H9 (cell line): ENCODE results near the gene CTNNA3. TPM values are rescaled to one million over a fixed set of nuclear protein-coding genes. Genes with fewer than 3 reads are reported as not detected.

ENCODE experiments used
- DNase-seq: peaks from one replicate; pipeline ENCODE4 v3.0.0-alpha.2; 2017
- H2AFZ ChIP-seq: one replicate; pipeline ENCODE4 v1.6.1; 2013; ENCODE audit warnings: mild to moderate bottlenecking, low read length, control low read depth, moderate library complexity
- H2AK5ac ChIP-seq: 2 replicates; pipeline ENCODE4 v1.6.1; 2013; ENCODE audit warnings: low read length, control low read depth, mixed read lengths; ENCODE audit not compliant: insufficient read length
- H2BK120ac ChIP-seq: one replicate; pipeline ENCODE4 v1.6.1; 2013; ENCODE audit warnings: low read depth, mild to moderate bottlenecking, low read length, control low read depth, inconsistent platforms; ENCODE audit not compliant: poor library complexity, severe bottlenecking
- H2BK12ac ChIP-seq: 2 replicates; pipeline ENCODE4 v1.6.1; 2013; ENCODE audit warnings: low read length, control low read depth, mixed read lengths, low read depth; ENCODE audit not compliant: insufficient read length
- H2BK15ac ChIP-seq: 2 replicates; pipeline ENCODE4 v1.6.1; 2013; ENCODE audit warnings: low read depth, low read length, control low read depth
- H2BK20ac ChIP-seq: one replicate; pipeline ENCODE4 v1.6.1; 2013; ENCODE audit warnings: low read depth, mild to moderate bottlenecking, low read length, control low read depth, inconsistent platforms; ENCODE audit not compliant: poor library complexity, severe bottlenecking
- H2BK5ac ChIP-seq: 2 replicates; pipeline ENCODE4 v1.6.1; 2013; ENCODE audit warnings: low read length, control low read depth, mixed read lengths; ENCODE audit not compliant: insufficient read length
- H3K14ac ChIP-seq: 2 replicates; pipeline ENCODE4 v1.6.1; 2013; ENCODE audit warnings: low read length, control low read depth; ENCODE audit not compliant: insufficient read depth
- H3K18ac ChIP-seq: 2 replicates; pipeline ENCODE4 v1.6.1; 2013; ENCODE audit warnings: low read depth, mild to moderate bottlenecking, mixed read lengths, low read length, control low read depth; ENCODE audit not compliant: insufficient read length
- H3K23ac ChIP-seq: 2 replicates; pipeline ENCODE4 v1.6.1; 2013; ENCODE audit warnings: low read length, control low read depth, mixed read lengths, low read depth; ENCODE audit not compliant: insufficient read length
- H3K23me2 ChIP-seq: 2 replicates; pipeline ENCODE4 v1.6.1; 2013; ENCODE audit warnings: low read depth, mild to moderate bottlenecking, mixed read lengths, low read length, control low read depth; ENCODE audit not compliant: insufficient read length, poor library complexity, severe bottlenecking
- H3K27ac ChIP-seq: 2 replicates; pipeline ENCODE4 v1.5.1; 2013; ENCODE audit warnings: low read length, control low read depth, mixed read lengths, low read depth; ENCODE audit not compliant: insufficient read length
- H3K27me3 ChIP-seq: 2 replicates; pipeline ENCODE4 v1.6.1; 2013; ENCODE audit warnings: low read length, control low read depth, inconsistent platforms; ENCODE audit not compliant: insufficient read depth
- H3K4ac ChIP-seq: 2 replicates; pipeline ENCODE4 v1.6.1; 2013; ENCODE audit warnings: low read depth, mild to moderate bottlenecking, control low read depth, inconsistent platforms, low read length, moderate library complexity
- H3K4me1 ChIP-seq: 2 replicates; pipeline ENCODE4 v1.6.1; 2013; ENCODE audit warnings: low read length, control low read depth, inconsistent platforms; ENCODE audit not compliant: insufficient read depth
- H3K4me2 ChIP-seq: 2 replicates; pipeline ENCODE4 v1.6.1; 2013; ENCODE audit warnings: low read length, control low read depth, mixed read lengths; ENCODE audit not compliant: insufficient read length, insufficient read depth
- H3K56ac ChIP-seq: 2 replicates; pipeline ENCODE4 v1.6.1; 2013; ENCODE audit warnings: low read depth, mild to moderate bottlenecking, mixed read lengths, low read length, control low read depth; ENCODE audit not compliant: insufficient read length
- H3K79me1 ChIP-seq: 2 replicates; pipeline ENCODE4 v1.6.1; 2013; ENCODE audit warnings: low read depth, mild to moderate bottlenecking, moderate library complexity, low read length, control low read depth, inconsistent platforms; ENCODE audit not compliant: insufficient read depth, poor library complexity, severe bottlenecking
- H3K79me2 ChIP-seq: 2 replicates; pipeline ENCODE4 v1.6.1; 2013; ENCODE audit warnings: low read length, control low read depth, inconsistent platforms; ENCODE audit not compliant: insufficient read depth
- H3K9ac ChIP-seq: 2 replicates; pipeline ENCODE4 v1.6.1; 2013; ENCODE audit warnings: low read length, control low read depth, mixed read lengths; ENCODE audit not compliant: insufficient read length; ENCODE audit errors: extremely low read depth
- H3K9me3 ChIP-seq: one replicate; pipeline ENCODE4 v1.6.1; 2013; ENCODE audit warnings: low read depth, low read length, inconsistent platforms; ENCODE audit not compliant: control insufficient read depth
- H3T11ph ChIP-seq: one replicate; pipeline ENCODE4 v1.6.1; 2013; ENCODE audit warnings: mild to moderate bottlenecking, low read length, control low read depth, inconsistent platforms
- H4K20me1 ChIP-seq: one replicate; pipeline ENCODE4 v1.6.1; 2013; ENCODE audit not compliant: control insufficient read depth, insufficient read length, insufficient read depth
- H4K5ac ChIP-seq: 2 replicates; pipeline ENCODE4 v1.6.1; 2013; ENCODE audit warnings: low read depth, mild to moderate bottlenecking, mixed read lengths, low read length, control low read depth; ENCODE audit not compliant: insufficient read length
- H4K8ac ChIP-seq: replicated peaks from 2 replicates; pipeline ENCODE4 v1.6.1; 2013; ENCODE audit warnings: low read length, control low read depth, mixed read lengths, low read depth; ENCODE audit not compliant: insufficient read length
- H4K91ac ChIP-seq: 2 replicates; pipeline ENCODE4 v1.6.1; 2013; ENCODE audit warnings: low read depth, mild to moderate bottlenecking, moderate library complexity, mixed read lengths, low read length, control low read depth; ENCODE audit not compliant: insufficient read length
- H3K27ac Mint-ChIP-seq, 3 experiments: 2 replicates in 2 of 3; 3 replicates in 1 of 3; pipeline ENCODE4 v1.8.0; 2020 to 2021; ENCODE audit warnings: mixed read lengths in 3 of 3, mild to moderate bottlenecking in 1 of 3, moderate library complexity in 1 of 3
- H3K27me3 Mint-ChIP-seq: 2 replicates; pipeline ENCODE4 v1.8.0; 2021; ENCODE audit warnings: low read depth, mild to moderate bottlenecking, moderate library complexity, mixed read lengths
- H3K36me3 Mint-ChIP-seq, 3 experiments: 2 replicates in 2 of 3; 3 replicates in 1 of 3; pipeline ENCODE4 v1.8.0; 2020 to 2021; ENCODE audit warnings: low read depth in 3 of 3, mixed read lengths in 3 of 3; ENCODE audit not compliant: insufficient read depth in 1 of 3
- H3K4me1 Mint-ChIP-seq, 2 experiments: 2 replicates each; pipeline ENCODE4 v1.8.0; 2020; ENCODE audit warnings: mixed read lengths in 2 of 2
- H3K4me3 Mint-ChIP-seq, 2 experiments: 2 replicates in 1 of 2; 3 replicates in 1 of 2; pipeline ENCODE4 v1.8.0; 2020 to 2021; ENCODE audit warnings: mild to moderate bottlenecking in 2 of 2, mixed read lengths in 2 of 2, moderate library complexity in 1 of 2
- H3K9me3 Mint-ChIP-seq, 2 experiments: 2 replicates in 1 of 2; 3 replicates in 1 of 2; pipeline ENCODE4 v1.8.0; 2020; ENCODE audit warnings: mild to moderate bottlenecking in 2 of 2, mixed read lengths in 2 of 2, moderate library complexity in 1 of 2
- WGBS: extraction: QIAGEN DNeasy Blood & Tissue Kit; methylation state at CpG from one replicate; pipeline ENCODE4 v1.1.7; 2013; ENCODE audit warnings: missing lambda C conversion rate, low lambda C conversion rate, mixed read lengths; ENCODE audit not compliant: insufficient read length; ENCODE audit errors: extremely low coverage; 5-methylcytosine and 5-hydroxymethylcytosine counted together
- total RNA-seq: library from RNA; stranded (reverse); gene quantifications from 2 replicates; pipeline ENCODE4 v1.2.1, GENCODE V29; 2021
- TF ChIP-seq, protein P1 (sequence below): fragments of 200-600 bp; sonication (generic); conservative IDR thresholded peaks from 3 replicates; pipeline ENCODE4 v1.8.0; 2021; ENCODE audit warnings: antibody characterized with exemption, mild to moderate bottlenecking

CTNNA3 gene
- total RNA-seq, 1 experiment from 2014 or later = 3.3 TPM

DNA sequence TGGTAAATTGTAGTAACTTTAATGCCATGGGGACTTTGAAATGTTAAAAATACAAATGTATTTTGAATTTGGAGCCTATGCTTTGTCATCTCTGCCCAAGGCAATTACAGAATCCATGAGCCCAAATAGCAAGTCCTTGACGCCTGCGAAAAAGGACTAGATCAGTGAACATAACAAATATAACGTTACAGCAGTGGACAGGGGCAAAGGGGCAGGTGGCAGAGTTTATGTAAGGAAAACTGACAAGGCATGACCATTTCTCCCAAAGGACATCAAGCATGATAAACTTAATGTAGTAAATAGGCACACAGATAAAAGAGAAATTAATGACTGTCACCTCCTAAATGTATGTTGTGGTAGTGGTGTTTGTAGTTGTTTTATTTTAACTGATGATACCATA, 473.1 kb downstream of the CTNNA3 start:
- H3K23me2 ChIP-seq = no peaks in the 10 kb centered on the region
- peaks cover 0 to 6% of the 10 kb centered on the region in 2 experiments; a peak in 4 of 5 replicates for H3K9me3 Mint-ChIP-seq
- H3K18ac ChIP-seq = no peak overlapping the region
- no peak overlapping the region for H3K23ac ChIP-seq
- peaks cover 0 to 14% (median 0%) of the 10 kb centered on the region in 3 experiments; a peak in 6 of 7 replicates for H3K36me3 Mint-ChIP-seq
- no peak overlapping the region for H2BK15ac ChIP-seq
- H3K27me3 ChIP-seq = no peaks in the 10 kb centered on the region
- H2AK5ac ChIP-seq = no peak overlapping the region
- DNase-seq = no peak
- H3K27ac Mint-ChIP-seq = no peak overlapping the region
- H2BK20ac ChIP-seq = no peak overlapping the region
- no peak overlapping the region for H3K4ac ChIP-seq
- no CpG with 5 or more reads among the region's 3 CpGs for WGBS
- no peak overlapping the region for H3K4me2 ChIP-seq
- H3K4me1 ChIP-seq = no peaks in the 10 kb centered on the region
- H3K9me3 ChIP-seq = no peaks in the 10 kb centered on the region
- no peak overlapping the region for H2BK120ac ChIP-seq
- H3K27me3 Mint-ChIP-seq = no peaks in the 10 kb centered on the region
- no peak overlapping the region for H2AFZ ChIP-seq
- no peaks in the 10 kb centered on the region for H4K20me1 ChIP-seq
- TF ChIP-seq, protein P1, sequence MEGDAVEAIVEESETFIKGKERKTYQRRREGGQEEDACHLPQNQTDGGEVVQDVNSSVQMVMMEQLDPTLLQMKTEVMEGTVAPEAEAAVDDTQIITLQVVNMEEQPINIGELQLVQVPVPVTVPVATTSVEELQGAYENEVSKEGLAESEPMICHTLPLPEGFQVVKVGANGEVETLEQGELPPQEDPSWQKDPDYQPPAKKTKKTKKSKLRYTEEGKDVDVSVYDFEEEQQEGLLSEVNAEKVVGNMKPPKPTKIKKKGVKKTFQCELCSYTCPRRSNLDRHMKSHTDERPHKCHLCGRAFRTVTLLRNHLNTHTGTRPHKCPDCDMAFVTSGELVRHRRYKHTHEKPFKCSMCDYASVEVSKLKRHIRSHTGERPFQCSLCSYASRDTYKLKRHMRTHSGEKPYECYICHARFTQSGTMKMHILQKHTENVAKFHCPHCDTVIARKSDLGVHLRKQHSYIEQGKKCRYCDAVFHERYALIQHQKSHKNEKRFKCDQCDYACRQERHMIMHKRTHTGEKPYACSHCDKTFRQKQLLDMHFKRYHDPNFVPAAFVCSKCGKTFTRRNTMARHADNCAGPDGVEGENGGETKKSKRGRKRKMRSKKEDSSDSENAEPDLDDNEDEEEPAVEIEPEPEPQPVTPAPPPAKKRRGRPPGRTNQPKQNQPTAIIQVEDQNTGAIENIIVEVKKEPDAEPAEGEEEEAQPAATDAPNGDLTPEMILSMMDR = no peak
- H2BK5ac ChIP-seq = no peak overlapping the region
- no peak overlapping the region for H3K56ac ChIP-seq
- H4K8ac ChIP-seq = no peak overlapping the region
- no peaks in the 10 kb centered on the region for H3K79me2 ChIP-seq
- H4K91ac ChIP-seq = no peak overlapping the region
- no peak overlapping the region for H3T11ph ChIP-seq
- H3K9ac ChIP-seq = no peak overlapping the region
- no peak overlapping the region for H3K14ac ChIP-seq
- H3K4me3 Mint-ChIP-seq = no peak overlapping the region
- H2BK12ac ChIP-seq = no peak overlapping the region
- H3K27ac ChIP-seq = no peak overlapping the region
- H4K5ac ChIP-seq = no peak overlapping the region
- no peaks in the 10 kb centered on the region for H3K79me1 ChIP-seq
- peaks cover 4% of the 10 kb centered on the region in 2 experiments; a peak in 2 of 4 replicates for H3K4me1 Mint-ChIP-seq
